HG02884 (cell line): ENCODE results near the gene PIN1.

ENCODE experiments used
- ATAC-seq: cut with Tn5 transposase; IDR thresholded peaks from one replicate; pipeline ENCODE4 v1.9.1; 2021; ENCODE audit warnings: mild to moderate bottlenecking, moderate library complexity; ENCODE audit not compliant: unreplicated experiment

The PIN1 gene

GRCh38 chr19:9883231-9883758 is 48.2 kb downstream of the PIN1 start:
- no peak for ATAC-seq

GRCh38 chr19:9883764-9884163 is 48.6 kb downstream of the PIN1 start:
- no peak for ATAC-seq

GRCh38 chr19:9885077-9885552 is 50.0 kb downstream of the PIN1 start:
- no peak for ATAC-seq

GRCh38 chr19:9891609-9892373 is 56.7 kb downstream of the PIN1 start:
- ATAC-seq = no peak
